Activated CD4-positive, alpha-beta T cell treated with anti-CD3 and anti-CD28 coated beads, Interleukin-2, amount 10 ng/mL, durations not matched to agents 24 days and 14 days (primary cell): ENCODE data around the gene MYADML2. TPM values are rescaled to one million over a fixed set of nuclear protein-coding genes. Genes with fewer than 3 reads are reported as not detected.

Experiments used
- DNase-seq: peaks from one replicate; pipeline ENCODE4 v3.0.0; 2022
- H3K27ac Mint-ChIP-seq: one replicate; pipeline ENCODE4 v1.8.0; 2022; ENCODE audit warnings: mild to moderate bottlenecking, mixed read lengths
- H3K27me3 Mint-ChIP-seq: one replicate; pipeline ENCODE4 v1.8.0; 2022; ENCODE audit warnings: mixed read lengths
- H3K36me3 Mint-ChIP-seq: one replicate; pipeline ENCODE4 v1.8.0; 2022; ENCODE audit warnings: low read depth, mild to moderate bottlenecking, mixed read lengths
- H3K4me1 Mint-ChIP-seq: one replicate; pipeline ENCODE4 v1.8.0; 2021; ENCODE audit warnings: mixed read lengths
- H3K4me3 Mint-ChIP-seq: one replicate; pipeline ENCODE4 v1.8.0; 2022; ENCODE audit warnings: mild to moderate bottlenecking, moderate library complexity, mixed read lengths
- H3K9me3 Mint-ChIP-seq: one replicate; pipeline ENCODE4 v1.8.0; 2021; ENCODE audit warnings: mixed read lengths
- intact Hi-C: fragments of 100-400 bp; cut with micrococcal nuclease; formaldehyde crosslinking; loops from one replicate; pipeline ENCODE4 v1.15.1; 2023
- total RNA-seq: library from RNA; stranded (reverse); gene quantifications from 2 replicates; pipeline ENCODE4 v1.2.3, GENCODE V29; 2022

MYADML2 gene
- total RNA-seq, 1 donor from 2014 or later, result not detected

GRCh38 chr17:81891303-81891552 is 55.8 kb downstream of the MYADML2 start:
- intact Hi-C loops, result loop anchor here (1.0 to 2.0 kb wide), 3 partner anchors 21 to 132 kb away; partner anchors contain the start of genes CENPX and LRRC45

GRCh38 chr17:81890447-81891302 is 56.4 kb downstream of the MYADML2 start:
- no peaks in the 10 kb centered on the region for H3K9me3 Mint-ChIP-seq
- H3K27ac Mint-ChIP-seq, result peak overlapping the region; percentile 94
- intact Hi-C loops, result loop anchor here (1.0 to 2.0 kb wide), 3 partner anchors 20 to 132 kb away; partner anchors contain the start of genes CENPX and LRRC45
- H3K36me3 Mint-ChIP-seq, result peaks cover 48% of the 10 kb centered on the region
- peak overlapping the region; percentile 88 for H3K4me3 Mint-ChIP-seq
- DNase-seq, result peak; percentile 80
- H3K27me3 Mint-ChIP-seq, result no peaks in the 10 kb centered on the region
- peaks cover 17% of the 10 kb centered on the region for H3K4me1 Mint-ChIP-seq

More at GRCh38 chr17:81891303-81891552, 55.8 kb downstream of the MYADML2 start:
- no peaks in the 10 kb centered on the region for H3K9me3 Mint-ChIP-seq
- H3K4me1 Mint-ChIP-seq, result peaks cover 16% of the 10 kb centered on the region
- H3K27ac Mint-ChIP-seq, result peak overlapping the region; percentile 98
- H3K36me3 Mint-ChIP-seq, result peaks cover 43% of the 10 kb centered on the region
- H3K4me3 Mint-ChIP-seq, result peak overlapping the region; percentile 94
- DNase-seq, result no peak
- H3K27me3 Mint-ChIP-seq, result no peaks in the 10 kb centered on the region

Other genes with a start within 250 kb of the MYADML2 start
- 232 and 233 TPM in 2 replicates for gene MRPL12, start 243.9 kb downstream of the MYADML2 start, total RNA-seq
- 48.6 and 52.7 TPM in 2 replicates for gene SLC25A10, start 234.9 kb downstream of the MYADML2 start, total RNA-seq
- not detected in 2 replicates for gene GCGR, start 143.1 kb downstream of the MYADML2 start, total RNA-seq
- gene MCRIP1, start 113.9 kb downstream of the MYADML2 start, total RNA-seq, result 46.7 and 51.9 TPM in 2 replicates
- gene PPP1R27, start 112.2 kb downstream of the MYADML2 start, total RNA-seq, result not detected in 2 replicates
- 458 and 507 TPM in 2 replicates for gene P4HB, start 86.7 kb downstream of the MYADML2 start, total RNA-seq
- 697 and 714 TPM in 2 replicates for gene ARHGDIA, start 75.9 kb downstream of the MYADML2 start, total RNA-seq
- 254 and 264 TPM in 2 replicates for gene ALYREF, start 55.6 kb downstream of the MYADML2 start, total RNA-seq
- gene ANAPC11, start 55.5 kb downstream of the MYADML2 start, total RNA-seq, result 132 and 135 TPM in 2 replicates
- 0.30 and 0.40 TPM in 2 replicates for gene NPB, start 45.0 kb downstream of the MYADML2 start, total RNA-seq
- 43.0 and 46.5 TPM in 2 replicates for gene PCYT2, start 35.8 kb downstream of the MYADML2 start, total RNA-seq
- gene SIRT7, start 29.1 kb downstream of the MYADML2 start, total RNA-seq, result 54.9 and 58.2 TPM in 2 replicates
- 32.5 and 33.3 TPM in 2 replicates for gene MAFG, start 19.5 kb downstream of the MYADML2 start, total RNA-seq
- 136 and 138 TPM in 2 replicates for gene PYCR1, start 9.9 kb downstream of the MYADML2 start, total RNA-seq
- 1.7 and 1.8 TPM in 2 replicates for gene NOTUM, start 14.0 kb upstream of the MYADML2 start, total RNA-seq
- 35.1 and 37.3 TPM in 2 replicates for gene ASPSCR1, start 30.4 kb upstream of the MYADML2 start, total RNA-seq
- 116 and 123 TPM in 2 replicates for gene CENPX, start 75.6 kb upstream of the MYADML2 start, total RNA-seq
- 39.0 and 40.6 TPM in 2 replicates for gene LRRC45, start 76.1 kb upstream of the MYADML2 start, total RNA-seq
- gene RAC3, start 84.4 kb upstream of the MYADML2 start, total RNA-seq, result 11.5 and 12.1 TPM in 2 replicates
- gene DCXR, start 90.5 kb upstream of the MYADML2 start, total RNA-seq, result 128 TPM in 2 replicates
- gene RFNG, start 104.6 kb upstream of the MYADML2 start, total RNA-seq, result 21.4 and 30.8 TPM in 2 replicates
- gene GPS1, start 104.7 kb upstream of the MYADML2 start, total RNA-seq, result 117 and 118 TPM in 2 replicates
- gene DUS1L, start 118.6 kb upstream of the MYADML2 start, total RNA-seq, result 230 and 232 TPM in 2 replicates
- 428 and 452 TPM in 2 replicates for gene FASN, start 151.0 kb upstream of the MYADML2 start, total RNA-seq